GM18505 (cell line): ENCODE results near the gene TRIM24.

ENCODE experiments used
- ATAC-seq: cut with Tn5 transposase; IDR thresholded peaks from one replicate; pipeline ENCODE4 v1.9.1; 2021; ENCODE audit not compliant: unreplicated experiment
- POLR2A ChIP-seq: IDR thresholded peaks from 4 replicates; pipeline ENCODE4 v1.6.1; 2011; ENCODE audit warnings: borderline replicate concordance; ENCODE audit not compliant: insufficient read depth, insufficient read length; ENCODE audit errors: extremely low read depth

The TRIM24 gene

DNA sequence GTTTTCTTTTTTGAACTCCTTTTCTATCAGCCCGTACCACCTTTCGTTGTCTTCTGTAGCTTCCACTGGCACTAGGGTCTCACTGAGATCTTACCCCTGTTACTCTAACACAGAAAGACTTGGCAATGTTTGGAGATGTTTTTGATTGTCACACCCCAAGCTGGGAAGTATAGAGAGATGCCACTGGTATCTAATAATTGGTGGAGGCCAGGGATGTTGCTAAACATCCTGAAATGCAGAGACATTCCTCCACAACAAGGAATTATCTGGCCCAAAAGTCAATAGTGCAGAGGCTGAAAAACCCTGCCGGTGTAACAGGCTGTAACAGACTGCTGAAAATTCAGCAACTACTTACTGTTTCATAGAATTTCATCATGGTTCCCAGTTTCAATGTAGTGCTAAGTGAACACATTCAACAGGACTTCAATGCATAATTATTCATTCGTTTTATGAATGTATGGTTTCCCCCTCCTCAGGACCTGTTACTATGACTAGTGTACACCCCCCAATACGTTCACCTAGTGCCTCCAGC lies 115.9 kb downstream of the TRIM24 start:
- no peak for TF ChIP-seq POLR2A
- no peak for ATAC-seq

DNA sequence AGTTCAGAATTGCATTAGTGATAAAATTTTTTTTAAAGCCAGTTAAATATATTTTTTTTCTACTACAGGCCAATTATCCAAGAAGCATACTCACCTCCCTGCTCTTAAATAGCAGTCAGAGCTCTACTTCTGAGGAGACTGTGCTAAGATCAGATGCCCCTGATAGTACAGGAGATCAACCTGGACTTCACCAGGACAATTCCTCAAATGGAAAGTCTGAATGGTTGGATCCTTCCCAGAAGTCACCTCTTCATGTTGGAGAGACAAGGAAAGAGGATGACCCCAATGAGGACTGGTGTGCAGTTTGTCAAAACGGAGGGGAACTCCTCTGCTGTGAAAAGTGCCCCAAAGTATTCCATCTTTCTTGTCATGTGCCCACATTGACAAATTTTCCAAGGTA lies 119.1 kb downstream of the TRIM24 start:
- ATAC-seq: no peak
- TF ChIP-seq POLR2A: no peak

DNA sequence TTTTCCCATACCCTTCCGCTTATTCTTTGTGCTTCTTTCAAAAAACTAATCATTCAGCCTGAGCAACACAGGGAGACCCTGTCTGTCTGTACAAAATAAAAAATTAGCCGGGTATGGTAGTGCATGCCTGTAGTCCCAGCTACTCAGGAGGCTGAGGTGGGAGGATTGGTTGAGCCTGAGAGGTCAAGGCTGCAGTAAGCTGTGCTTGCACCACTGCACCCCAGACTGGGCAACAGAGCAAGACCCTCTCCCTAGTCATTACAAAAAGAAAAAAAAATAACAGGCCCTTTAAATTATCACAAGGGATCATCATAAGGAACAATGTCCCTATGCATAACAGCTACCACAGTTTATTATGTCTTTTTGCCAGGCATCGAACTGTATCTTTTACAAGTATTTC lies 119.6 kb downstream of the TRIM24 start:
- ATAC-seq: no peak

DNA sequence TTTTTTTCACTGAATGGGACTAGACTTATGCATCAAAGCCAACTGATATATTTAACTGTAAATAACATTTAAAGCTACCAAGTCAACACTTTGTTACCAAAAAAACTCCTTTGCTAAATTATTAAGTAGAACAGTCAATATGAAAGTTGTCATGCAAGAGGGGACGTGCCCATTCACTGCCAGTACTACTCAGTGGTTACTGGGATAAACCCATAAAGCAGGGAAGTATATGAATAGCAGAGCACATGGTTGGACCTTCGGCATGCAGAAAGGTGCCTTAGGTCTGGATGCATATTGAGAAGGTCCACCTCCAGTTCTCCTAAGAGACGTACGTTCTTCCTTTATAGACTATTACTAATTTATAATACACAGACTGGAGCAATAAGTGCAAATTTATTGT lies 121.0 kb downstream of the TRIM24 start:
- ATAC-seq: no peak
- TF ChIP-seq POLR2A: no peak

More for the DNA sequence above, 119.6 kb downstream of the TRIM24 start:
- TF ChIP-seq POLR2A: no peak

DNA sequence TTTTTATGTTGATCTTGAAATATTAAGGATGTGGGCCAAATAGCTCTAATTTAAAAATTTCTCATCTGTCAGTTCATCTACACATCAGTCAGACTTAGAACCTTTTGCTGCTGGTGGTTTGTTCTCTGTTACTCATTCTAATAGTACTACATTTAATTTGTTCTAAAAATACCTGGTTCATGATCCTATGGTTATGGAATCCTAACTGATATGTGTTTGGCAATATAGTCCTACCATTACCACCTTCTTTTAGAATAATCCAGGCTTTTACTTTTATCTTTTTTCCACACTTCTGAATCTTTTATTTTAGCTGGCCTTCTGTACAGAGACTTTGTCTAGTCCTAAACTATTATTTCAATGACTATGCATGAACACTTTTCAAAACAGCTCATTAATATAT lies 124.2 kb downstream of the TRIM24 start:
- ATAC-seq: no peak
- no peak for TF ChIP-seq POLR2A

DNA sequence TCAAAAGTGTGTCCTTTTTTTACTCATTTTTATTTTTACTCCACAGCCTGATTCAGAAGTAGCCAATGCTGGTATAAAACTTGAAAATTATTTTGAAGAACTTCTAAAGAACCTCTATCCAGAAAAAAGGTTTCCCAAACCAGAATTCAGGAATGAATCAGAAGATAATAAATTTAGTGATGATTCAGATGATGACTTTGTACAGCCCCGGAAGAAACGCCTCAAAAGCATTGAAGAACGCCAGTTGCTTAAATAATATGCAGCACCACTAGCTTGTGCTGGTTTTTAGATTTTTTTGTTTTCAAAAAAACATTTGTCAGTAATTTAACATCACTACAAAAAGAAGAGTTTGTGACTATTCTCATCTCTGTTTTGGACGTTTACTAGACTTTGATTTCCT lies 124.6 kb downstream of the TRIM24 start:
- no peak for TF ChIP-seq POLR2A
- no peak for ATAC-seq

DNA sequence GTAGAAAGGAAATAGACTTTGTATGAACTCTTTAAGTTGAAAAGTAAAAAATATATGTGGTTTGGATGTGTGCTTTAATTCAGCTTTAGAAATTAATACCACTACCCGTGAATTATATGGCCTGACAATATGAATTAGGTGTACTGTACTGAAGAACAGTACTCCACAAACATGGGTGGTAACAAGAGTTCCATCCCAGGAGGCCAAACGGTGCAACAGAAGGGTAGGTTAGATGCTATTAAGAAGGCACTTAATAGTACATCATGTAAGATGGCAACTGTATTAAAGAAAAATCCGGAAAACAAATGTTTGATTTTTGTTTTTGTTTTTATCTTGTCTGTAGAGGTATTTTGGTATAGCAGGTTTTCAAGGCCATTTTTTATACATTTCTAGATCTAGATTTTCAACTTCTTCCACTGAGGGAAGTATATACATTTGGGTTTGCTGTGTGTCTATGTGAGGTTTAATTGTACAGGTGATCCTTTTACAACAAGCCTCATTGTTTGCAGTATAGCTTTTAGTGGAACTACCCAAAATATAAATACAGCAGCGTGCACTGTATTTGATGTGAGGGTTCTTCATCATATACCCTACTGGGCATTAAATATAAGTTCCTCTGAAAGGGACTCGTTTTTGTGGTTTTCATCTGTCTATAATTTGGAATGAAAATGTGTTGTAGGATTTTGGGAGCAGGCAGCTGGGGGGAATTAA lies 125.4 kb downstream of the TRIM24 start:
- TF ChIP-seq POLR2A: no peak
- ATAC-seq: no peak

DNA sequence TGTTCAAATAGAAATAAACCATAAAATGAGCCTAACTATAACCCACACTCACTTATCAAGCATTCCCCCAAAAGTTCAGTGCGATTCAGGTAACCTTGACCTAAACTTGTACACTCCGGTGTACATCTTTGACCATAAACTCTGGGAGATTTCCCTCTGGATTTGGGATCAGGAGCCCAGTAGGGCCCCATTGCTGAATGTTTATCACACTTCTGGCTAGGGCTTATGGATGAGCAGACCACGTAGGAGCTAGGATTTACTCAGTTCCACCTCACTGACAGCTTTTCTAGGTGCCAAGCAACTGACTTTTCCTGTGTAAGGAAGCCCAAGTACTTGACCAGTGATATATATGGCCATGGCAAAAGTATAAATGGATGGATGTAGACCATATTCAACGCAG lies 127.4 kb downstream of the TRIM24 start:
- no peak for TF ChIP-seq POLR2A
- no peak for ATAC-seq

DNA sequence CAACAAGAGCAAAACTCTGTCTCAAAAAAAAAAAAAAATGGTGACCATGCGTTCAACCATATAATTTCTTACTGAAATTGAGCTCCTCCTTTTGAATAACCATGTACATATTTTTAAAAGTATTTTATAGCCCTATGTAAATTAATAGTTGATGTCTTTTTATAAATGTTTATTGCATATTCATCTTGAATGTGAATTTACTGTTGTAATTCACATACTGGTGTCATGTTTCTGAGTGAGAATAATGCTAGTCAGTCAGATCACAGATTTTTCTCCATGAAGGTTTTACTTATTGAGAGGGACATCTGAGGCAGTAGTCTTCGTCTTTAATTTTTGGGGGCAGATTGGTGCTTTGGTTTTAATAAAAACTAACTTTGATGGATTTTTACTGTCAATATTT lies 128.9 kb downstream of the TRIM24 start:
- no peak for ATAC-seq
- no peak for TF ChIP-seq POLR2A

DNA sequence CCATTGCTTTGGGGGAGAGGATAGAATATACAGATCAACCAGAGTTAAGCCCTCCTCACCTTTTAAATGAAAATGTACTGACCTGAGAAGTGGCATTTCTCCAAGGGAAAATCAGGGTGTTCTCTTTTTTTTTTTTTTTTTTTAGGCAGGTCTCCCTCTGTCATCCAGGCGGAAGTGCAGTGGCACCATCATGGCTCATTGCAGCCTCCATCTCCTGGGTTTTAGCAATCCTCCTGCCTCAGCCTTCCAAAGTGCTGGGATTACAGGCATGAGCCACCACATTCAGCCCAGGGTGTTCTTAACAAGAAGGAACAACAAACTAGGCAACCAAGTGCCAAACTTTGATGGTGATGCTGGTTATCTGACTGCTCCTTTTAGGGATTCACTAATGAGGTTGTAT lies 130.1 kb downstream of the TRIM24 start:
- no peak for TF ChIP-seq POLR2A
- no peak for ATAC-seq

DNA sequence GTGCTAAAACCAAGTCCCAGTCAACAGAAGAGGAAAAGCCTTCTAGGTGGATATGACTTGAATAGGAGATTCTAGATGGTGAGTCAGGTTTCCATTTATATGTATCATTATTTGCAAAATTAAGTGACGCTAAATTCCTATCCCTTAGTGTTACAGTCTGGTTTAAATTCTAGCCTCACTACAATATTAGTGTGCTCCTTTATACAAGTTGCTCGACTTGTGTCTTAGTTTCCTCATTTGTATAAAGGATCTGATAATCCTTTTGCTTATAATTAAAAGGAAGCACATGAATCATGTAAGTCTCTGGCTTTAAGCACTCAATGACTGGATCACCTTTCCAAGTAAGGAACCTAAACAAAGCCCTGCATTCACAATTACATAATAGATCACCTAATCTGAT lies 135.4 kb downstream of the TRIM24 start:
- no peak for ATAC-seq
- TF ChIP-seq POLR2A: no peak

DNA sequence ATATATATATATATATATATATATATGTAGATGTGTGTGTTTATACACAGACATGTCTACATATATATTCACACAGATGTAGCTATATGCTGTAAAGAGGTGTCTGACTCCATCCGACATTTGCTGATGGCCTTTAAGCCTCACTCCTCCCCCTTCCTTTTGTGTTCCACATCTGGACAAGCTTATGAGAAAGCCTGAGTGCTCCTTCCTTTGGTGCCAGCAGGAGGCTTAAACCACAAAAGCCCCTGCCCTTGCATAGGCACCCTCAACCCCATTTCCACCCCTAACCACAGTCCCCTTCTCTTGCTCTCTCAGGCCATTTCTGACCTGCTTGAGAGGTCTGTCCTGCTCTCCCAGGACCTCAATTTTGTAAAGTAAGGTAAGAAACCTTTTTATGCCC lies 142.4 kb downstream of the TRIM24 start:
- ATAC-seq: no peak

DNA sequence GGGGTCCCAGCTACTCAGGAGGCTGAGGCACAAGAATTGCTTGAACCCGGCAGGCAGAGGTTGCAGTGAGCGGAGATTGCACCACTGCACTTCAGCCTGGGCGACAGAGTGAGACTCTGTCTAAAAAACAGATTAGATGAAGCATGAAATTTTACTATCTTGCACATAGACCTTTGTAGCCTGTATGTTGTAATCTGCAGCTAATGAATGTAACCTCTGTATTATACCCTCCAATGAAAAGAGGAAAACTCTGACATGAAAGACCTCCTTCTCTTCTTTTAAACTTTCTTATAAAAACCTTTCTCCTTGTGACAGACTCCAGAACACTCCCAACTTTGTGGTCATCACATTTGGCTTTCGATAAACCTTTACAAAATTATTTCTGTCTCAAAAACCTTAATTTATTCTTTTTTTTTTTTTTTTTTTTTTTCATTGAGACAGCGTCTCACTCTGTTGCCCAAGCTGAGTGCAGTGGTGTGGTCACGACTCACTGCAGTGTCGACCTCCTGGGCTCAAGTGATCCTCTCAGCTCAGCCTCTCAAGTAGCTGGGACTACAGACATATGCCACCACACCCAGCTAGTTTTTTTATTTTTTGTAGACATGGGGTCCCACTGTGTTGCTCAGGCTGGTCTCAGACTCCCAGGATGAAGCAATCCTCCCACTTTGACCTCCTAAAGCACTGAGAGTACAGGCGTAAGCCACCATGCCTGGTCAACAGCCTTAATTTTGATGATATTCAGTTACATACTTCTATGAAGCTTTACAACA lies 143.7 kb downstream of the TRIM24 start:
- TF ChIP-seq POLR2A: no peak
- no peak for ATAC-seq

More for the DNA sequence above, 142.4 kb downstream of the TRIM24 start:
- TF ChIP-seq POLR2A: no peak

DNA sequence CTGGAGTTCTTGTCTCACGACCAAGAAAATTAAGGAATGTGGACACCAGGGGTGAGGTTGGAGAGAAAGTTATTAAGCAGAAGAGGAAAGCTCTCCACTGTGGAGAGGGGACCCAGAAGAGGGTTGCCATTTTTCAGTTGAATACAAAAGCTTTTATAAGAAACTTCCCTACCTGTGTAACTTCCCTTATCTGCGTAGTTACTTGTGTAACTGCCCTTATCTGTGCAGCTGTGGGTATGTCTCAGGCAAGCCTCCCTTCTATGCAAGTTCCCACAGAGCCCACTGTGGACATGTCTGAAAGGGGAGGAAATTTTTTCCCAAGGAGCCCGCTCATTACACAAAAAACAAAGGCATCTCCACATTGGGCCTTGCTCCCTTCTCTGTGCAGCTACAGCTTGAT lies 146.2 kb downstream of the TRIM24 start:
- TF ChIP-seq POLR2A: no peak
- ATAC-seq: no peak

DNA sequence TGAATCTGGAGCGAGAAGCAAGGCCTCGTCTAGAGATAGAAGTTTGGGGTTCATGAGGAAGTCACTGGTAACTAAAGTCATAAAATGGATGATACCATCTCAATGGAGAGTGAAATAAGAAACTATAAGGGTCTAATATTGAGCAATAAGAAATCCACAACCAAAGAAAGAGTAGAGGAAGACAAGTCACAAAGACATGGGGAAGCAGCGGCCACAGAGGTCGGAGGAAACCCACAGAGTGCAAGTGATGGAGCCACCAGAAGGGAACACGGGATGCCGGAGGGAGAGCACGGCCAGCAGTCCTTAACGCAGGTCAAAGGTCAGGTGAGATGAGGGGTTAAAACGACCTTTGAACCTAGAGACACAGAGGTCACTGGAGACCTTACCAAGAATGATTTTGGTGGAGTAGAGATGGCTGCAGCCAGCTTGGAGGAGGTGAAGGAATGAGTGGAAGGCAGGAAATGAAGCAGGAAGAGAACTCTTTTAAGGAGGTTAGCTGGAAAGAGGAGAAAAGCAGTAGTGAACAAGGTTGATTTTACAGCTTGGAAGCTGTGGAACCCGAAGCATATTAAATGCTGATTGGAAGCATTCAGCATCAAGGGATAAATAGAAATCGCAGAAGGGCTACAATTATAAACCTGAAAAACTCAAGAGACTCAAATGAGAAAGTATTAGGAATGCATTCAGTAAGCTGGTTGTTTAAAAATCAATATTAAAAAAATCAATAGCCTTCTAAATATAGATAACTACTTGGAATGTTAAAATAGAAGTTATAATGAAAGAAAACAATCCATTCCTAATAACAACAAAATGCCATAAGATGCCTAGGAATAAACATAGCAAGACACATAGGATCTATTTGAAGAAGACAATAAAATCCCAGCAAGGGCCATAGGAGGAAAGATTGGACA lies 147.4 kb downstream of the TRIM24 start:
- TF ChIP-seq POLR2A: no peak

More for the DNA sequence above, 147.4 kb downstream of the TRIM24 start:
- no peak for ATAC-seq
